K562 (cell line): ENCODE results near the gene TOMM70. TPM values are rescaled to one million over a fixed set of nuclear protein-coding genes. Genes with fewer than 3 reads are reported as not detected.

ENCODE experiments used
- HDAC2 ChIP-seq: fragments of 450-650 bp; IDR thresholded peaks from 2 replicates; pipeline ENCODE4 v1.6.1; 2016; ENCODE audit warnings: mild to moderate bottlenecking
- NCOR1 ChIP-seq: fragments of 450-650 bp; IDR thresholded peaks from 2 replicates; pipeline ENCODE4 v1.6.1; 2016; ENCODE audit warnings: mild to moderate bottlenecking, moderate library complexity
- polyA plus RNA-seq, 8 experiments: library from polyadenylated mRNA; depleted of rRNA in 4 of 8; stranded (reverse) in 5 of 8; unstranded in 3 of 8; fragments of >200 nt; fragmentation: Nextera tagmentation in 2 of 8; fragmentation: Illumina TruSeq in 1 of 8; extraction: Ambion mirVana in 2 of 8; extraction: Trizol in 1 of 8; gene quantifications; 2 replicates each; pipeline versions ENCODE4 v1.2.1 to v1.2.3, GENCODE V29; 2011 to 2014; ENCODE audit warnings: inconsistent platforms in 1 of 8, missing spikeins in 1 of 8
- total RNA-seq, 7 experiments: library from RNA; depleted of rRNA in 6 of 7; stranded (reverse); fragments of >200 nt in 6 of 7; fragmentation: Illumina TruSeq in 2 of 7; extraction: Trizol in 2 of 7; gene quantifications; 2 replicates each; pipeline versions ENCODE4 v1.2.1 to v1.2.3, GENCODE V29; 2011 to 2021; ENCODE audit warnings: low replicate concordance in 1 of 7
- TF ChIP-seq, protein P1 (sequence below): fragments of 450-650 bp; IDR thresholded peaks from 2 replicates; pipeline ENCODE4 v1.6.1; 2016; ENCODE audit warnings: mild to moderate bottlenecking, moderate library complexity
- TF ChIP-seq, protein P2 (sequence below): fragments of 250-450 bp; sonication (Bioruptor Pico); IDR thresholded peaks from 2 replicates; pipeline ENCODE4 v1.5.0; 2021; ENCODE audit warnings: mild to moderate bottlenecking, moderate library complexity
- TF ChIP-seq, protein P3 (sequence below), 2 experiments: IDR thresholded peaks in 1 of 2; conservative IDR thresholded peaks in 1 of 2; 2 replicates each; pipeline ENCODE4 v1.6.1; 2016; ENCODE audit warnings: low read depth in 2 of 2, mild to moderate bottlenecking in 1 of 2, missing compliant biosample characterization in 1 of 2, missing genetic modification characterization in 1 of 2, moderate library complexity in 1 of 2

Gene TOMM70
- total and polyA plus RNA-seq, 9 of the 15 experiments (the other 6 are each of a cell fraction or from before 2014, with no cell fraction given), result 17.5 to 75.6 (median 54.9) TPM

DNA sequence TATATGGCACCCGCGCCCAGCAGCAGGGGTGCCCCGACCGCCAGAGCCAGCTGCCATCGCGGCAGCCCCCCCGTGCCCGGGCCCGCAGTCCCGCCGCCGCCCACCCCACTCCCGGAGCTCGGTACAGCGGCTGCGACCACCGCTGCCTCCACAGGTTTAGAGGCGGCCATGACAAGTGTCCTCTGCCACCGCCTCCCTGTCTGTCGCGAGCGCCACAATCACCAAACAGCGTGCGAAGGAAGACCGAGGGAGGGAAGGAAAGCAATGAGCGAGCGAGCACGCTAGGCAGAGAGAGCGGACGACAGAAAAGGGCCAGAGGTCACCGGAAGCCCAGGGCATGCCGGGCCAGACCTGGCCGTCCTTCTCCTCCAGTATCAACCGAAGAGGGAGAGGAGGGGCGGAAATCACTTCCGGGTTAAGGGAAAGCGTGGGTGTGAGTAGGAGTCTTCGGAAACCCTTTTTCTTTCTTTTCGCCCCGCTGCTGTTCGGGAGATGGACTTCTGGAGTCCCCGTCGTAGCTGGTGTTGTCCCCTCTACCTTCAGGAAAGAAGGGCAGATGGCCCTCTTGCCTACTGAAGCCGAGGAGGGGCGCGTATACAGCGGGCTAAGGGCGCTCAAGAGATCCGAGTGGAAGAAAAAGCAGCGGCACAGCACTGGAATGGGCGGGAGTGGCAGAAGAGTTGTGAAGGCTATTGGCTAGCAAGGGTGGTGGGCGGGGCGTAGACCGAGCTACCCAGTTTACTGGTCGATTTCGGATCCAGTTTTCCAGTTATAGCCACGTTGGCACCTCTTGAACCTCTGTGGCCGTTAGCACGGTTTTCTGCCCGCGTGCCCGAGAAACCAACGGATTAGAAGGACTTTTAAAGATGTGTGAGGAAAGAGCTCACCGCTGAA lies at the start of gene TOMM70, which contains the start of gene LNP1 (continued):
- TF ChIP-seq, protein P1, sequence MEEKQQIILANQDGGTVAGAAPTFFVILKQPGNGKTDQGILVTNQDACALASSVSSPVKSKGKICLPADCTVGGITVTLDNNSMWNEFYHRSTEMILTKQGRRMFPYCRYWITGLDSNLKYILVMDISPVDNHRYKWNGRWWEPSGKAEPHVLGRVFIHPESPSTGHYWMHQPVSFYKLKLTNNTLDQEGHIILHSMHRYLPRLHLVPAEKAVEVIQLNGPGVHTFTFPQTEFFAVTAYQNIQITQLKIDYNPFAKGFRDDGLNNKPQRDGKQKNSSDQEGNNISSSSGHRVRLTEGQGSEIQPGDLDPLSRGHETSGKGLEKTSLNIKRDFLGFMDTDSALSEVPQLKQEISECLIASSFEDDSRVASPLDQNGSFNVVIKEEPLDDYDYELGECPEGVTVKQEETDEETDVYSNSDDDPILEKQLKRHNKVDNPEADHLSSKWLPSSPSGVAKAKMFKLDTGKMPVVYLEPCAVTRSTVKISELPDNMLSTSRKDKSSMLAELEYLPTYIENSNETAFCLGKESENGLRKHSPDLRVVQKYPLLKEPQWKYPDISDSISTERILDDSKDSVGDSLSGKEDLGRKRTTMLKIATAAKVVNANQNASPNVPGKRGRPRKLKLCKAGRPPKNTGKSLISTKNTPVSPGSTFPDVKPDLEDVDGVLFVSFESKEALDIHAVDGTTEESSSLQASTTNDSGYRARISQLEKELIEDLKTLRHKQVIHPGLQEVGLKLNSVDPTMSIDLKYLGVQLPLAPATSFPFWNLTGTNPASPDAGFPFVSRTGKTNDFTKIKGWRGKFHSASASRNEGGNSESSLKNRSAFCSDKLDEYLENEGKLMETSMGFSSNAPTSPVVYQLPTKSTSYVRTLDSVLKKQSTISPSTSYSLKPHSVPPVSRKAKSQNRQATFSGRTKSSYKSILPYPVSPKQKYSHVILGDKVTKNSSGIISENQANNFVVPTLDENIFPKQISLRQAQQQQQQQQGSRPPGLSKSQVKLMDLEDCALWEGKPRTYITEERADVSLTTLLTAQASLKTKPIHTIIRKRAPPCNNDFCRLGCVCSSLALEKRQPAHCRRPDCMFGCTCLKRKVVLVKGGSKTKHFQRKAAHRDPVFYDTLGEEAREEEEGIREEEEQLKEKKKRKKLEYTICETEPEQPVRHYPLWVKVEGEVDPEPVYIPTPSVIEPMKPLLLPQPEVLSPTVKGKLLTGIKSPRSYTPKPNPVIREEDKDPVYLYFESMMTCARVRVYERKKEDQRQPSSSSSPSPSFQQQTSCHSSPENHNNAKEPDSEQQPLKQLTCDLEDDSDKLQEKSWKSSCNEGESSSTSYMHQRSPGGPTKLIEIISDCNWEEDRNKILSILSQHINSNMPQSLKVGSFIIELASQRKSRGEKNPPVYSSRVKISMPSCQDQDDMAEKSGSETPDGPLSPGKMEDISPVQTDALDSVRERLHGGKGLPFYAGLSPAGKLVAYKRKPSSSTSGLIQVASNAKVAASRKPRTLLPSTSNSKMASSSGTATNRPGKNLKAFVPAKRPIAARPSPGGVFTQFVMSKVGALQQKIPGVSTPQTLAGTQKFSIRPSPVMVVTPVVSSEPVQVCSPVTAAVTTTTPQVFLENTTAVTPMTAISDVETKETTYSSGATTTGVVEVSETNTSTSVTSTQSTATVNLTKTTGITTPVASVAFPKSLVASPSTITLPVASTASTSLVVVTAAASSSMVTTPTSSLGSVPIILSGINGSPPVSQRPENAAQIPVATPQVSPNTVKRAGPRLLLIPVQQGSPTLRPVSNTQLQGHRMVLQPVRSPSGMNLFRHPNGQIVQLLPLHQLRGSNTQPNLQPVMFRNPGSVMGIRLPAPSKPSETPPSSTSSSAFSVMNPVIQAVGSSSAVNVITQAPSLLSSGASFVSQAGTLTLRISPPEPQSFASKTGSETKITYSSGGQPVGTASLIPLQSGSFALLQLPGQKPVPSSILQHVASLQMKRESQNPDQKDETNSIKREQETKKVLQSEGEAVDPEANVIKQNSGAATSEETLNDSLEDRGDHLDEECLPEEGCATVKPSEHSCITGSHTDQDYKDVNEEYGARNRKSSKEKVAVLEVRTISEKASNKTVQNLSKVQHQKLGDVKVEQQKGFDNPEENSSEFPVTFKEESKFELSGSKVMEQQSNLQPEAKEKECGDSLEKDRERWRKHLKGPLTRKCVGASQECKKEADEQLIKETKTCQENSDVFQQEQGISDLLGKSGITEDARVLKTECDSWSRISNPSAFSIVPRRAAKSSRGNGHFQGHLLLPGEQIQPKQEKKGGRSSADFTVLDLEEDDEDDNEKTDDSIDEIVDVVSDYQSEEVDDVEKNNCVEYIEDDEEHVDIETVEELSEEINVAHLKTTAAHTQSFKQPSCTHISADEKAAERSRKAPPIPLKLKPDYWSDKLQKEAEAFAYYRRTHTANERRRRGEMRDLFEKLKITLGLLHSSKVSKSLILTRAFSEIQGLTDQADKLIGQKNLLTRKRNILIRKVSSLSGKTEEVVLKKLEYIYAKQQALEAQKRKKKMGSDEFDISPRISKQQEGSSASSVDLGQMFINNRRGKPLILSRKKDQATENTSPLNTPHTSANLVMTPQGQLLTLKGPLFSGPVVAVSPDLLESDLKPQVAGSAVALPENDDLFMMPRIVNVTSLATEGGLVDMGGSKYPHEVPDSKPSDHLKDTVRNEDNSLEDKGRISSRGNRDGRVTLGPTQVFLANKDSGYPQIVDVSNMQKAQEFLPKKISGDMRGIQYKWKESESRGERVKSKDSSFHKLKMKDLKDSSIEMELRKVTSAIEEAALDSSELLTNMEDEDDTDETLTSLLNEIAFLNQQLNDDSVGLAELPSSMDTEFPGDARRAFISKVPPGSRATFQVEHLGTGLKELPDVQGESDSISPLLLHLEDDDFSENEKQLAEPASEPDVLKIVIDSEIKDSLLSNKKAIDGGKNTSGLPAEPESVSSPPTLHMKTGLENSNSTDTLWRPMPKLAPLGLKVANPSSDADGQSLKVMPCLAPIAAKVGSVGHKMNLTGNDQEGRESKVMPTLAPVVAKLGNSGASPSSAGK, result peak; percentile 86
- TF ChIP-seq NCOR1 (peak; percentile 43; the same call in 1 of the 2 replicates), HDAC2 (peak; percentile 59; the same call in 1 of the 2 replicates)
- TF ChIP-seq, protein P2, sequence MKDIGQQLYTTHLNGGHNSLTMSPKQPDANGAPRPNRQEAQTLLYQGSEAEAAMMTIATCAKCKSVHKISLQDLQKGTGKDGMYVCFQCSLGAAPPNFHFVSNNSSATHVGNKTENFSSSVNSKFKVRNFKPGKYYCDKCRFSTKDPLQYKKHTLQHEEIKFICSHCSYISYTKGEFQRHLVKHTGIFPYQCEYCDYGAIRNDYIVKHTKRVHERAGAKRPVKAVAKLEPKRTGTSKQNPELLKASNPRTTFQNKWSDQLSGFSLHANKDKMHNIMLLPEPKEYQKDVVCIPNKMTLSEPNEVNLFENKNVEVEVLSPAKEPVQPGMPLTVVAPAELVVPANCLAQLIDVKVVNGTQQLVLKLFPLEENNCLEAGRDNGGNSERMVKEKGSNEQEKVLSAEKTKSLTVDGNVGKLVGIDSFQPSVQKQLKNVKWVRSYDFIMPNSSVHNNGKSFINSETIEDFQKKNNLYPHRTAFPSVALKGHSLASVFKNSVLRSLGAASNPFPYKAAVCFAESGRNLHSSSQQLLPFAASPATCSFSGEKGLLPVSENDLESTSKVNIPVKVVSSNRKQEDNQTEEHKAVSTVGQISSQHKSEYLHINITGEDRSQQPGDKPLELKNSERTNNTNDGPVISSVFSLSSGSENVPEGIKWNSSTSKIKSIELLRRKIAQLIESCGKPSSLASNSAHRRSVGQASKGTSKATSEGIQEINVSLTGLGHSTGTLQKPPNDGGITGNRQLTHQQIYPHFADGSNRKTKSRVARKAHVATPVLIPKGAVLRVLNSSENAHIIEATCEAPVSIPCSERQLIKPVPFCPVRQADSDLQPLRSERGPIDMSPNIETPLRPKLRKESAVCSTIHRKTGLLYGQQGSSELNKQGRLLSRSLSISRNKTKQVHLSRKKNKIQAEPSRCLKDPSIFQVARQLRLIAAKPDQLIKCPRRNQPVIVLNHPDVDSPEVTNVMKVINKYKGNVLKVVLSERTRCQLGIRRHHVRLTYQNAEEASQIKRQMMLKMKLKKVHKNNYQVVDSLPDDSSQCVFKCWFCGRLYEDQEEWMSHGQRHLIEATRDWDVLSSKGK (CRISPR knock-in tag), result no peak
- TF ChIP-seq, protein P3, sequence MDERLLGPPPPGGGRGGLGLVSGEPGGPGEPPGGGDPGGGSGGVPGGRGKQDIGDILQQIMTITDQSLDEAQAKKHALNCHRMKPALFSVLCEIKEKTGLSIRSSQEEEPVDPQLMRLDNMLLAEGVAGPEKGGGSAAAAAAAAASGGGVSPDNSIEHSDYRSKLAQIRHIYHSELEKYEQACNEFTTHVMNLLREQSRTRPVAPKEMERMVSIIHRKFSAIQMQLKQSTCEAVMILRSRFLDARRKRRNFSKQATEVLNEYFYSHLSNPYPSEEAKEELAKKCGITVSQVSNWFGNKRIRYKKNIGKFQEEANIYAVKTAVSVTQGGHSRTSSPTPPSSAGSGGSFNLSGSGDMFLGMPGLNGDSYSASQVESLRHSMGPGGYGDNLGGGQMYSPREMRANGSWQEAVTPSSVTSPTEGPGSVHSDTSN (CRISPR knock-in tag; IDR thresholded peaks at IDR 0.05; ENCODE audit: low read depth), result no peak
- TF ChIP-seq, protein P3 (tag; conservative IDR thresholded peaks at IDR 0.05; ENCODE audit: low read depth), result 0 out of 2 replicates have a peak, but pooled peaks have one; percentile 9
